HL-60 (cell line): ENCODE results near the gene DHRSX.

Source experiments
- DNase-seq, 2 experiments: peaks; one replicate each; pipeline ENCODE4 v3.0.0-alpha.2; 2010 to 2020; ENCODE audit warnings: low read depth in 1 of 2, low spot score in 1 of 2
- H3K27ac ChIP-seq: fragments of 250-450 bp; sonication (Bioruptor Pico); replicated peaks from 2 replicates; pipeline ENCODE4 v1.5.1; 2020; ENCODE audit warnings: mild to moderate bottlenecking, moderate library complexity
- H3K27me3 ChIP-seq: fragments of 250-450 bp; sonication (Bioruptor Pico); 2 replicates; pipeline ENCODE4 v1.5.1; 2021; ENCODE audit warnings: mild to moderate bottlenecking, moderate library complexity; ENCODE audit not compliant: insufficient read depth, poor library complexity, severe bottlenecking
- H3K4me3 ChIP-seq: replicated peaks from 2 replicates; pipeline ENCODE4 v1.5.1; 2011; ENCODE audit warnings: mild to moderate bottlenecking, control low read depth, low read length; ENCODE audit not compliant: insufficient read depth
- GABPA ChIP-seq: IDR thresholded peaks from 2 replicates; pipeline ENCODE4 v1.6.1; 2012; ENCODE audit warnings: low read depth
- POLR2AphosphoS5 ChIP-seq: IDR thresholded peaks from 2 replicates; pipeline ENCODE4 v1.6.1; 2012; ENCODE audit warnings: low read depth
- SPI1 ChIP-seq: IDR thresholded peaks from 2 replicates; pipeline ENCODE4 v1.6.1; 2012; ENCODE audit warnings: low read depth, mild to moderate bottlenecking, borderline replicate concordance
- TF ChIP-seq, protein P1 (sequence below): IDR thresholded peaks from one replicate; pipeline ENCODE4 v1.5.1; 2011; ENCODE audit warnings: low read length, control low read depth, inconsistent platforms; ENCODE audit not compliant: insufficient read depth
- TF ChIP-seq, protein P2 (sequence below): IDR thresholded peaks from 2 replicates; pipeline ENCODE4 v1.6.1; 2012; ENCODE audit warnings: low read depth; ENCODE audit not compliant: insufficient replicate concordance

The DHRSX gene

DNA sequence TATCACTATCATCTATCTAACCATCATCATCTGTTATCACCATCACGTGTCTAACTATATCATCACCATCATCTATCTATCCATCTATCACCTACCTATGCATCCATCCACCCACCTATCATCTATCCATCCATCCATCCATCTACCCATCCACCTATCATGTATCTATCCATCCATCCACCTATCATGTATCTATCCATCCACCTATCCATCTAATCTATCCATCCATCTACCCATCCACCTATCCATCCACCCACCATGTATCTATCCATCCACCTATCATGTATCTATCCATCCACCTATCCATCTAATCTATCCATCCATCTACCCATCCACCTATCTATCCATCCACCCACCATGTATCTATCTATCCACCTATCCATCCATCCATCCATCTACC lies 316.7 kb downstream of the DHRSX start:
- H3K27ac ChIP-seq = no peak overlapping the region
- no peaks in the 10 kb centered on the region for H3K27me3 ChIP-seq
- TF ChIP-seq, protein P1, sequence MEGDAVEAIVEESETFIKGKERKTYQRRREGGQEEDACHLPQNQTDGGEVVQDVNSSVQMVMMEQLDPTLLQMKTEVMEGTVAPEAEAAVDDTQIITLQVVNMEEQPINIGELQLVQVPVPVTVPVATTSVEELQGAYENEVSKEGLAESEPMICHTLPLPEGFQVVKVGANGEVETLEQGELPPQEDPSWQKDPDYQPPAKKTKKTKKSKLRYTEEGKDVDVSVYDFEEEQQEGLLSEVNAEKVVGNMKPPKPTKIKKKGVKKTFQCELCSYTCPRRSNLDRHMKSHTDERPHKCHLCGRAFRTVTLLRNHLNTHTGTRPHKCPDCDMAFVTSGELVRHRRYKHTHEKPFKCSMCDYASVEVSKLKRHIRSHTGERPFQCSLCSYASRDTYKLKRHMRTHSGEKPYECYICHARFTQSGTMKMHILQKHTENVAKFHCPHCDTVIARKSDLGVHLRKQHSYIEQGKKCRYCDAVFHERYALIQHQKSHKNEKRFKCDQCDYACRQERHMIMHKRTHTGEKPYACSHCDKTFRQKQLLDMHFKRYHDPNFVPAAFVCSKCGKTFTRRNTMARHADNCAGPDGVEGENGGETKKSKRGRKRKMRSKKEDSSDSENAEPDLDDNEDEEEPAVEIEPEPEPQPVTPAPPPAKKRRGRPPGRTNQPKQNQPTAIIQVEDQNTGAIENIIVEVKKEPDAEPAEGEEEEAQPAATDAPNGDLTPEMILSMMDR = no peak
- TF ChIP-seq, protein P2, sequence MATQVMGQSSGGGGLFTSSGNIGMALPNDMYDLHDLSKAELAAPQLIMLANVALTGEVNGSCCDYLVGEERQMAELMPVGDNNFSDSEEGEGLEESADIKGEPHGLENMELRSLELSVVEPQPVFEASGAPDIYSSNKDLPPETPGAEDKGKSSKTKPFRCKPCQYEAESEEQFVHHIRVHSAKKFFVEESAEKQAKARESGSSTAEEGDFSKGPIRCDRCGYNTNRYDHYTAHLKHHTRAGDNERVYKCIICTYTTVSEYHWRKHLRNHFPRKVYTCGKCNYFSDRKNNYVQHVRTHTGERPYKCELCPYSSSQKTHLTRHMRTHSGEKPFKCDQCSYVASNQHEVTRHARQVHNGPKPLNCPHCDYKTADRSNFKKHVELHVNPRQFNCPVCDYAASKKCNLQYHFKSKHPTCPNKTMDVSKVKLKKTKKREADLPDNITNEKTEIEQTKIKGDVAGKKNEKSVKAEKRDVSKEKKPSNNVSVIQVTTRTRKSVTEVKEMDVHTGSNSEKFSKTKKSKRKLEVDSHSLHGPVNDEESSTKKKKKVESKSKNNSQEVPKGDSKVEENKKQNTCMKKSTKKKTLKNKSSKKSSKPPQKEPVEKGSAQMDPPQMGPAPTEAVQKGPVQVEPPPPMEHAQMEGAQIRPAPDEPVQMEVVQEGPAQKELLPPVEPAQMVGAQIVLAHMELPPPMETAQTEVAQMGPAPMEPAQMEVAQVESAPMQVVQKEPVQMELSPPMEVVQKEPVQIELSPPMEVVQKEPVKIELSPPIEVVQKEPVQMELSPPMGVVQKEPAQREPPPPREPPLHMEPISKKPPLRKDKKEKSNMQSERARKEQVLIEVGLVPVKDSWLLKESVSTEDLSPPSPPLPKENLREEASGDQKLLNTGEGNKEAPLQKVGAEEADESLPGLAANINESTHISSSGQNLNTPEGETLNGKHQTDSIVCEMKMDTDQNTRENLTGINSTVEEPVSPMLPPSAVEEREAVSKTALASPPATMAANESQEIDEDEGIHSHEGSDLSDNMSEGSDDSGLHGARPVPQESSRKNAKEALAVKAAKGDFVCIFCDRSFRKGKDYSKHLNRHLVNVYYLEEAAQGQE = no peak
- TF ChIP-seq POLR2AphosphoS5 = no peak
- TF ChIP-seq SPI1 = no peak
- no peak for TF ChIP-seq GABPA
- no peak overlapping the region for H3K4me3 ChIP-seq
- no peak for DNase-seq

DNA sequence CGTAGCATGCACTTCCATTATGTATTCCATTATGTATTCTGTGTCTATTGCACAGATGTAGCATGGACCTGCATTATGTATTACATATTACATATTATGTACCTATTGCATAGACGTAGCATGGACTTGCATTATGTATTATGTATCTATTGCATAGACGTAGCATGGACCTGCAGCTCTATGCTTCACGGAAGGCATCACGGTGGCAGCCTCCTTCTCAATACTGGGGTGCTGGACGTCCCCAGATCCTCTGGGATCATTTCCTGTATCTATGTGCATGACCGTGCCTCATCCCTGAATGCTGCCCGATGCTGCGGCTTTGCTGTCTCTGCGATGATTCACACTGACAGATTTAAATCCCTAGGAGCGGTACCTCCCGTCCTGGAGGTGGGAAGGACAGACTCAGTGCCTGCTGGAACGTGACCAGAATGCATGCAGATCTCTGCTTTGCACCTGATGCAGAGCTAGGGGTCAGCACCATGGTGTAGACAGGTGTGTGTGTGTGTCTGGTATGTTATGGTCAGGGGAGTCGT lies 317.5 kb downstream of the DHRSX start:
- Histone ChIP-seq H3K4me3 (no peak overlapping the region), H3K27me3 (no peaks in the 10 kb centered on the region), H3K27ac (no peak overlapping the region)
- no peak for DNase-seq
- TF ChIP-seq, protein P1 = no peak
- no peak for TF ChIP-seq SPI1
- TF ChIP-seq GABPA = no peak
- TF ChIP-seq, protein P2 = no peak
- no peak for TF ChIP-seq POLR2AphosphoS5

DNA sequence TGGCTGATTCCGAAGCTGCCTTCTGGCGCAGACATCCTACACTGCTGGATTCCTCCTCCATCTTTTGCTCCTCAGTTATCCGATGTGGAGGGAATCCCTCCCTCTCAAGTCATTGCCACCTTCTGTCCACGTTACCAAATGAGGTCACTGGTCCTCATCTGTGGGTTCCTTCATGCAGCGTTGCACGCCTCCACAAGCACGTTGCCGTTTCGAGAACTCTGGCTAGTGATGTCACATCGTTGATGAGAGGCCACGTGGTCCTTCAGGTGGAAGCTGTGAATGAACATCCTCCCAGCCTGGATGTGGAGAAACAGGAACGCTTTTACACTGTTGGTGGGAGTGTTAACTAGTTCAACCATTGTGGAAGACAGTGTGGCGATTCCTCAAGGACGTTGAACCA lies 323.2 kb downstream of the DHRSX start:
- no peak overlapping the region for H3K27ac ChIP-seq
- no peaks in the 10 kb centered on the region for H3K27me3 ChIP-seq
- H3K4me3 ChIP-seq = no peak overlapping the region
- no peak for TF ChIP-seq SPI1
- TF ChIP-seq POLR2AphosphoS5 = no peak
- TF ChIP-seq, protein P1 = no peak
- no peak for TF ChIP-seq GABPA
- TF ChIP-seq, protein P2 = no peak
- no peak for DNase-seq
